Activated CD8-positive, alpha-beta memory T cell treated with anti-CD3 and anti-CD28 coated beads, Interleukin-2, amount 50 U/mL, for 1 hour (primary cell): Measurements from ENCODE around the gene ARMC7.
"Not testable (repeated sequence)": the region's sequence is repeated elsewhere in the genome, so short reads cannot be mapped to it uniquely, and the experiment has no call there.

Experiments
- DNase-seq: peaks from one replicate; pipeline ENCODE4 v3.0.0-alpha.2; 2020; ENCODE audit errors: extremely low read depth

ARMC7 gene

DNA sequence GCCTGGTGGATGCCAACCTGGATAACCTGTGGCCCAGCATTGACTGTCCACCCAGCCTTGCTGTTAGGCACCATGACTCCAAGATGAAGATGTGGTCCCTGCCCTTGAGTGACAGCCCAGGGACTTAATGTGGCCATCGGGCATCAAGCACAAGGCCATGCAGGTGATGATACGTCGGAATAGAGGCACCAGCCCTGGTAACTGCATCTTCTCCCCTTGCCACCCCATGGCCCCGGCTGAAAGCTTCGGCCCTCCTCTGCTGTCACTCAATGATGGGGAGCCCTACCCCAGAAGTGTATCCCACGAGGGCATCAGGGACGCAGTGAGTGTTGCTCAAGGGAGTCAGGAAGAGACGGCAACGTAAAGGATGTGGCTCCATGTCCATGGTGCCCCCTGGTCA lies 19.8 kb downstream of the ARMC7 start:
- DNase-seq = no peak

DNA sequence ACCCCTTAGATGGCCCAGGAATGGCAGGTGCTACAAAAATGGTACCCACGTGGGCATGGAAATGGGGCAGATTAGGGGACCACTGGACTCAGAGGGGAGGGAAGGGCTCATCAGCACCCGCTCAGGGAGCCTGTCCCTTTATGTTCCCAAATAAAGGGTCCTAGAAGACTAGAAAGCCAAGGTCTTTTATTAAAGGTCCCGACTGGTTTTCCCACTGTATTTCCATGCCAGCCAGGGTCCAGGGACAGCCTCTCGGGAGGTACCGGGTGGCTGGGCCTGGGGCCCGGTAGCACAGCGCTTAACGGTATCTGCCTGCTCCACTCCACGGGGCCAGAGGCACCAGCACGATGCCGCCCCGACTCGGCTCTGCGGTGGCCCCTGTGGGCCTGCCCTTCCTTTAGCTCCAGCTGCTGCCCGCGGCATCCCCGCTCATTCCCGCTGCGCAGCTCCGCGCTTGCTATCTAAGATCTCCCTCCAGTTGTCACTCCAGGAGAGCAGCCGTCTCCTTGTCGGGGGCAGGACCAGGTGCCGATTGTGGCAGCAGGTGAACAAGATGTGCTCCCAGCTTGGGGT lies 20.4 kb downstream of the ARMC7 start:
- no peak for DNase-seq

DNA sequence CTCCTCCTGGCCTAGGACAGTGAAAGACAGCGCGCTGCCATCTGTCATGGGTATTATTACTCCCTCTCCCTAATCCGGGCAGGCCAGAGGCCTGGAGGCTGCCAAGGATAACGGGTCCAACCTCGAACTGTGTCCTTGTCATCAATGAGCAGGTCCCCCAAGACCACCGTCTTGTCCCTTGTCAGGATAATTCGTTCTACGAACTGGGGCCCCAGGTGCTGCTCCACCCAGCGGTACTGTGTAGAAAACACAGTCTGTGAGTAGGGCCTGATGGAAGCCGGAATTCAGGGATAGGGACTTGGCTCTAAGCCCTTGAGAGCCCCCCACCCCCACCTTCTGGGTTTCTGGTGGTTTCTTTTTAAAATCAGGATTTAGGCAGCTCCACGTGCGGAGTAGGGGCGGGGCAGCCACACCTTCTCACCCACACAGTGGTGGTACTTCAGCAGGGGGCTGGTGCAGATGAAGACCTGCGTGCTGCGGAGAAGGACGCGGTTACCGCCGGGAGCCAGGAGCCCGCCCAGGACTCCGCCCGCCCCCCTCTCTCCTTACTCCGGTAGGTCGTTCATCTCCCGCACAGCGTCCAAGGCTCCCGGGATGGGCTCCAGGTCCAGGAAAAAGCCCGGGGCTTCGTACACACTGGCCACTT lies 21.0 kb downstream of the ARMC7 start:
- DNase-seq = no peak

DNA sequence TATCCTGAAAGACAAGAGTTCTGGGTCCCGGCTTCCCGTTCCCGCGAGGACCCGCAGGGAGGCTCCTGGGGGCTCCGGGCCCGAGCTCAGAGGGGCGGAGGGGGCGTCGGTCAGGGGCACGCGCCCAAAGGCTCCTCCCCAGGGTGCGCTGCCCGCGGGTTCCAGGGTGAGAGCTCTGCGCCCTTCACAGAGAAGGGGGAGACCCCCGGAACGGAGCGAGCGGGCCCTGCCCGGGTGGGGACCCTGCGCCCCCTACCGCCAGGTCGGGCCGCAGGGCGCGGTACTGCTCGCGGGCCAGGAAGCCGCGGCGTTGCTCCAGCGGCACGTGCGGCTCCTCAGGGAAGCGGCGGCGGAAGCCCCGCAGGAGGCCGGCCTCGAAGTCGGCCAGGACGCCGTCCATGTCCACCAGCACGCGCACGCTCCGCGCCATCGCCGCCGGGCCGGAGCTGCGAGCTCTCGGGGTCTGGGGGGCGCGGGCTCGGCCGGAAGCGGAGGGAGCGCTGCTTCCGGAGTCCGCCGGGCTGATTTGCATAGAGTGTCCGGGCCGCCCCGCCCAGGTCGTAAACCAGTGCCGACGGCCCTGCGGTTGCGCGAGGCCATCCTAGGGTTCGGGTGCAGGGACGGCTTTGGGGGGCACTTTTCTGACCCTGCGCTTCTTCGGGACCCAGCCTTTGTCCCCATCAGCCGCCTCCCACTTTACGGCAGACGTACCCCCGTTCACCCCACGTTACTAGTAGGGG lies 21.7 kb downstream of the ARMC7 start, which contains the start of gene NT5C:
TSS of gene NT5C (minus strand) at position 465 of the 740 bp plus-strand sequence. CDS start at position 430, 35 bp downstream.
- DNase-seq = no peak

DNA sequence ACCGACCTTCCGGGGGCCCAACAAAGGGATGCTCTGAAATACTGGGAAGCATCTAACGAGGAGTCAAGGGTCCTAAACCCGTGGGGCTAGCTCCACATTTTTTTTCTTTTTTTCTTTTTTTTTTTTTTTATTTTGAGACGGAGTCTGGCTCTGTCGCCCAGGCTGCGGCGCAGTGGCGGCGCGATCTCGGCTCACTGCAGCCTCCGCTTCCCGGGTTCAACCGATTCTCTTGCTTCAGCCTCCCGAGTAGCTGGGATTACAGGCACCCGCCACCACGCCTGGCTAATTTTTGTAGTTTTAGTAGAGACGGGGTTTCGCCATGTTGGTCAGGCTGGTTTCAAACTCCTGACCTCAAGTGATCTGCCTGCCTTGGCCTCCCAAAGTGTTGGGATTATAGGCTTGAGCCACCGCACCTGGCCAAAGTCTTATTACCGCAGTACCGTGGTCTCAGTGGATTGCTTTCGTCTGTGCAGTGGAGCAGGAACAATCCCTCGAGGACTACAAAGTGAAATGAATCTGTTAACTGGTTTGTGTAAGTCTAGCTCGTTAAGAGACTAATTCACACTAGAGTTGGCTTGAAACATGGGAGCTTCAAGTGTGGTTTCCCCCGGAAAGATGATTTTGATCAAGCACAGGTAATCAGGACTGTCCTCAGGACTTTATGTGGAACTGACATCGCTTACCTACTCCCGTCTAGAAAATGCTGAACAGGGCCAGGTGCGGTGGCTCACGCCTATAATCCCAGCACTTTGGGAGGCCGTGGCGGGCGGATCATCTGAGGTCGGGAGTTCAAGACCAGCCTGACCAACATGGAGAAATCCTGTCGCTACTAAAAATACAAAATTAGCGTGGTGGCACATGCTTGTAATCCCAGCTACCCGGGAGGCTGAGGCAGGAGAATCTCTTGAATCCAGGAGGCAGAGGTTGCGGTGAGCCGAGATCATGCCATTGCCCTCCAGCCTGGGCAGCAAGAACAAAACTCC lies 22.5 kb downstream of the ARMC7 start:
- DNase-seq = not testable (repeated sequence)

DNA sequence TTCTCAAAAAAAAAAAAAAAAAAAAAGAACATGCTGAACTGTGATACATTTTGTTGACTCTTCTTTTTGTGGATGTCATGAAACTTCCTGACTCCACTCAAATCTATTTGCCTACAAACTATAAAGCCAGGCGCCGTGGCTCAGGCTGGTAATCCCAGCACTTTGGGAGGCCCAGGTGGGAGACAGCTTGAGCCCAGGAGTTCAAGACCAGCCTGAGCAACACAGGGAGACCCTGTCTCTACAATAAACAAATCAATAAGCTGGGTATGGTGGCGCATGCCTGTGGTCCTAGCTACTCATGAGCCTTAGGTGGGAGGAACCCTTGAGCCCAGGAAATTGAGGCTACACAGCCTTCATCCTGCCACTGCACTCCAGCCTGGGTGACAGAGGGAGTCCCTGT lies 23.2 kb downstream of the ARMC7 start:
- no peak for DNase-seq

DNA sequence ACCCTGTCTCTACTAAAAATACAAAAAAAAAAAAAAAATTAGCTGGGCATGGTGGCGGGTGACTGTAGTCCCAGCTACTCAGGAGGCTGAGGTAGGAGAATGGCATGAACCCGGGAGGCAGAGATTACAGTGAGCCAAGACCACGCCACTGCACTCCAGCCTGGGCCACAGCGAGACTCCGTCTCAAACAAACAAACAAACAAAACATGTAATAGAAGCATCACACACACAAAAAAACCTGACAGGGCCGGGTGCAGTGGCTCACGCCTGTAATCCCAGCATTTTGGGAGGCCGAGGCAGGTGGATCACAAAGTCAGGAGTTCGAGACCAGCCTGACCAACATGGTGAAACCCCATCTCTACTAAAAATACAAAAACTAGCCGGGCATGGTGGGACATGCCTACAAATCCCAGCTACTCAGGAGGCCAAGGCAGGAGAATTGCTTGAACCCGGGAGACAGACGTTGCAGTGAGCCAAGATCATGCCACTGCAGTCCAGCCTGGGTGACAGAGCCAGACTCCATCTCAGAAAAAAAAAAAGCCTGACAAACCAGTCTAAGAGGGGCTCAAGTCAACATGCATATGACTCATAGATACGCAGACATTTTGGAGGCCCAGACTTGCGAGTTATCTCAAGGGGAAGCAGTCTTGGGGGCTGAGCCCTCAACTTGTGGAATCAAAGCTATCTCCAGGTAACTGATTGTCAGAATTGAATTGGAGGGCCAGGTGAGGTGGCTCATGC lies 24.0 kb downstream of the ARMC7 start:
- DNase-seq = not testable (repeated sequence)

DNA sequence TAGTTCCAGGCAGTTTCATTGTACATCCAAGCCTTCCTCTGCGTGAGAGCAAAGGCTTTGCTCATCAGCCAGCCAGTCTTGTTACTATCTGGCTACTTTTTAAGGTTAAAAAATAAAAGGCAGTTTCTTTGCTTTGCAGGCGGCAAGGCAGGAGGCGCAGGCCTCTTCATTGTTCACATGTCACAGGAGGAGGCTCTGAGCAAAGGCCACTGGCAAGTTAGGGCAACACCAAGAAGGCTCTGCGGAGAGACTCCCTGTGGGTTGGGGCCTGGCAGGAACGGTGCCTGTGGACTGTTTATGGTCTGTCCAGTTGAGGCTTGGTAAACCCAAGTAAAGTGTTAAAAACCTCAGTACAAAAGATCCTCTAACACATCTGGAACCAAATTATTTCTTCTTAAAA lies 25.7 kb downstream of the ARMC7 start:
- no peak for DNase-seq

DNA sequence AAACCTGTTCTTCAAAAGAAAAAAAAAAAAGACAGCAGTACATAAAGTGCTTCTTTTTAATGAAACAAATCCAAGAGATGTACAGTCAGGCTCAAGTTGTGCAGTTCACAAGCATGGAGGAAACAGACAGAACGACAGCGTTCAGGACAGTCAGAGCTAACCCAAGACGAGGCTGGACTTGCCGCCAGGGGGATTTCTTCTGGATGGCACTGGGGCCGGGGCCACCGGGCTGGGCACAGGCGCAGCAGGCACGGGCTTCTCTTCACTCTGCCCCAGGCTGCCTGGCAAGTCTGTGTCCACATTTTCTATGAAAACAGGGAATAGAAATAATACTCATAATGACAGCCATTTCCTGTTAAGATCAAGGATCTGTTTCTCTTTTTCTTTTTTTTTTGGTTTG lies 26.2 kb downstream of the ARMC7 start:
- no peak for DNase-seq

DNA sequence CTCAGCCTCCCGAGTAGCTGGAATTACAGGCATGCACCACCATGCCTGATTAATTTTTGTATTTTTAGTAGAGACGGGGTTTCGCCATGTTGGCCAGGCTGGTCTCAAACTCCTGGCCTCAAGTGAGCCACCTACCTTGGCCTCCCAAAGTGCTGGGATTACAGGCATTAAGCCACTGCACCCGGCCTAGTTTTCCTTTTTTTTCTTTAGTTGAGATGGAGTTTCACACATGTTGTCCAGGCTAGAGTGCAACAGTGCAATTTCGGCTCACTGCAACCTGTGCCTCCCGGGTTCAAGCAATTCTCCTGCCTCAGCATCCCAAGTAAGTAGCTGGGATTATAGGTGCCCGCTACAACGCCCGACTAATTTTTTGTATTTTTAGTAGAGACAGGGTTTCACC lies 28.0 kb downstream of the ARMC7 start:
- not testable (repeated sequence) for DNase-seq

DNA sequence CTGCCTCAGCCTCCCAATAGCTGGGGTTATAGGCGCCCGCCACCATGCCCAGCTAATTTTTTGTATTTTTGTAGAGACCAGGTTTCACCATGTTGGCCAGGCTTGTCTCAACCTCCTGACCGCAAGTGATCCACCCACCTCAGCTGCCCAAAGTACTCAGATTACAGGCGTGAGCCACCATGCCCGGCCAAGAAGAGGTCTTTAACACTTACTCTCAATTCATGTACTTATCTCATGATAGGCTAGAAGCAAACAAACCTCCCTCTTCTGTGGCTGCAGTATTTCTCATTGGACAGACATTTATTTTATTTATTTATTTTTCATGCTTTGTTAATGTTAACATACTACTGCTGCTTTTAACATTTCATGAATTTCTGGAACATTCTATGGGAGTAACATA lies 28.8 kb downstream of the ARMC7 start:
- no peak for DNase-seq

DNA sequence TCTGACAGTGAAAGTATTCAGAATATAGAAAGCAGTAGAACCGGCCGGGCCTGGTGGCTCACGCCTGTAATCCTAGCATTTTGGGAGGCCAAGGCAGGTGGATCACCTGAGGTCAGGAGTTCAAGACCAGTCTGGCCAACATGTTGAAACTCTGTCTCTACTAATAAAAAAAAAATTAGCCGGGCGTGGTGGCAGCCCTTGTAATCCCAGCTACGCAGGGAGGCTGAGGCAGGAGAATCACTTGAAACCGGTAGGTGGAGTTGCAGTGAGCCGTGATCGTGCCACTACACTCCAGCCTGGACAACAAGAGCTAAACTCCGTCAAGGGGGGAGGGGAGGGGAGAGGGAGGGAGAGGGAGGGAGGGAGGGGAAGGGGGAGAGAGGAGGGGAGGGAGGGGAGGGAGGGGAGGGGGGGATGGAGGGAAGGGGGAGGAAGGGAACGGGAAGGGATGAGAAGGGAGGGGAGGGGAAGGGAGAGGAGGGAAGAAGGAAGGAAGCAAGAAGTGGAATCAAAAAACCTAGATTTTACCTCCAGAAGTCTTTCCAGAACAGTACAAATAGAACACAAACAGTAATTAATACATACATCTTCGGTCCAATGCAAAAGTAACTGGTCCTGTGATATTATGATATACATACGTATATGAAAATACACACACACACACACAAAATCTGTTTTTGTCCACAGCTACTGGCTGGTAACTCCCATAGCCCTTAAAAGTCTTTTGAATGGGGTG lies 32.6 kb downstream of the ARMC7 start:
- DNase-seq = no peak

DNA sequence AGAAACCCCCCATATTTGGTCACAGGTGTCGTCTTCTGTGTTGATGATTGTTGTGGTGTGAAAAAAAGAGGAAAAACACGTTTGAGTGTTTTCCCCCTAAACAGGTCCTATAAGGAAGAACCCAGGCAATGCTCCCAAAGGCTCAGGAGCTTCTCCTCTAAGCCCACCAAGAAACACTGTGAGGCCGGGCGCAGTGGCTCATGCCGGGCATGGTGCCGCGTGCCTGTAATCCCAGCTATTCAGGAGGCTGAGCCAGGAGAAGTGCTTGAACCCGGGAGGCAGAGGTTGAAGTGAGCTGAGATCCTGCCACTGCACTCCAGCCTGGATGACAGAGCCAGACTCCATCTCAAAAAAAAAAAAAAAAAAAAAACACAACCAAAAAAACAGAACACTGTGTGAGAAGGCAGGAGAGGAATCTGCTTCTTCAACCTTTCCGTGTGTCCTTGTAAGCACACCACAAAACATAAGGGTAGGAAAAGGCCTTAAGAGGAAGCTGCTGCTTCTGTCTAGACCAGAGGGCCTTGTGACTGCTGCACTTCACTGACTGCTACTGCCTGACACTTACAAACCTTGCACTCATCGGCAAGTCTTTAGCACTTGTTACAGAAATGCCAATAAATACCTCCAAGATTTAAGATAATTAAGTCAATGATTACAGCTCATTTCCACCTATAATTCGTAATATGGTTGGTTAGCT lies 35.2 kb downstream of the ARMC7 start:
- no peak for DNase-seq

DNA sequence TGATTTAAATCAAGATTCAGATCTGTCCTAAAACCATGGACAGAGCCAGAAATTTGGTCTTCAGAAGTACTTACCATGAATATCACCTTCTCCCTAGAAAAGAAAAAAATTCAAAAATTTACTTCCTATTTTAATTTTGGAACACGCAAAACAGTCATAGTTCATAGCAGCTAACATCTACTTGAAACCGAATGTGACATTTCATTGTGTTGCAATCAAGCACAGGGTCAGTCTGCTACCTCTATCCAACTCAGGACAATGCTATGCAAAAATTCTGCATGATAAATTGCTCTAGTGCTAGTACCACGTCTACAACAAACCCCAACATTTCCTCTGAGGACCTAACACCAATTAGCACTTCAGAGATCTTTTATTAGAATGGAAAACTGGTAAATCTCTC lies 36.8 kb downstream of the ARMC7 start:
- no peak for DNase-seq

DNA sequence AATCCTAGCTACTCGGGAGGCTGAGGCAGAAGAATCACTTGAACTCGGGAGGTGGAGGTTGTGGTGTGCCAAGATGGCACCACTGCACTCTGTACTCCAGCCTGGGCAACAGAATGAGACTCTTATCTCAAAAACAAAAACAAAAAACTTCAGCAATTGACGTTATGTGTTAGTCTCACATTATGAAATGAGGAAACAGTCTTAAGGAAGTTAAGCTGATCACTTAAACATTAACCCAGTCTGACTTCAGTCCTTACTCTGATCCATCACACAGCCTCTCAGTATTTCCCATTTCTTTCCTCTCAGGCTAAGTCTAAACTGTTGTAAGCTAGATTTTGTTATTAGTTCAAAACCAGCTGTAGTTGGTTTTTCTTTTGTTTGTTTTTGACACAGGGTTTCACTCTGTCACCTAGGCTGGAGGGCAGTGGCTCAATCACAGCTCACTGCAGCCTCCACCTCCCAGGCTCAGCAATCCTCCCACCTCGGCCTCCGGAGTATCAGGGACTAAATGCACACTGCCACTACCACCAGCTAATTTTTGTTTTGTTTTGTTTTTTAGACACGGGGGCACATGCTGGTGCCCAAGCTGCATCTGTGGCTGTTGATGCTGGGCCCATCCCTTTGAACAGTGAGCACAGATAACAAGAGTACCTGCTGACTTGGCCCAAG lies 38.2 kb downstream of the ARMC7 start:
- DNase-seq = no peak

DNA sequence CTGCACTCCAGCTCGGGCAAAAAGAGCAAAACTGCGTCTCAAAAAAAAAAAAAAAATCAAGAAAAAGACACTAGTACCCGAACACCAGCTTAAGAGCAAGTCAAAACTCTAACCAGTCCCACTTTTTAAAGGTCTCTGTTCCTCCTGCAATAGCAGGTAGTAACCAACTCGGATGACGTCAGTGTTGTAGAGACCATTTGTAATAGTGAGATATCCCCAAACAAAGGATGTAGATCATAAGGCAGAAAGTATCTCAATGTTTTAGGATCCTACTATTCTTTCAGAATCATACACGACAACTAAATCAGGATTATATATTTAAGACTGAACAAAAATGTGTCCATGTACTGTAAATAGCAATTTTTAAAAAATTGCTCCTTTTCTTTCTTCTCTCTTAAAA lies 42.2 kb downstream of the ARMC7 start:
- DNase-seq = no peak

DNA sequence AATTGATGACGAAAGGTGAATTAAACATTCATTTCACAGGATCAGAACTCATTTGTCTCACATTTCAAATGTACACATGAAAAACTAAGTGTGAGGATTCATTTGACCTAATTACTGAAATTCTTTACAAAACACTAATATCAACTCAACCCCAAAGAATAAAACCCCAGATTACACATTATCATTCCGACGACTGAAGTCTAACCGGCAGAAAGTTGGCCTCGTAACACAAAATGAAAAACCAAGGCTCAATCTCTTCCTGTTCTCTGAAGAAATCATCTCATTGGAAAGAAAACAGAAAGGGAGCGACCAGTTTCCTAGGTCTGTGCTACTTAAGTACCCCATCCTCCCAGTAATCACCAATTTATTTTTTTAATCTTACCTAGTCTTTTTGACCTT lies 42.8 kb downstream of the ARMC7 start:
- DNase-seq = no peak

DNA sequence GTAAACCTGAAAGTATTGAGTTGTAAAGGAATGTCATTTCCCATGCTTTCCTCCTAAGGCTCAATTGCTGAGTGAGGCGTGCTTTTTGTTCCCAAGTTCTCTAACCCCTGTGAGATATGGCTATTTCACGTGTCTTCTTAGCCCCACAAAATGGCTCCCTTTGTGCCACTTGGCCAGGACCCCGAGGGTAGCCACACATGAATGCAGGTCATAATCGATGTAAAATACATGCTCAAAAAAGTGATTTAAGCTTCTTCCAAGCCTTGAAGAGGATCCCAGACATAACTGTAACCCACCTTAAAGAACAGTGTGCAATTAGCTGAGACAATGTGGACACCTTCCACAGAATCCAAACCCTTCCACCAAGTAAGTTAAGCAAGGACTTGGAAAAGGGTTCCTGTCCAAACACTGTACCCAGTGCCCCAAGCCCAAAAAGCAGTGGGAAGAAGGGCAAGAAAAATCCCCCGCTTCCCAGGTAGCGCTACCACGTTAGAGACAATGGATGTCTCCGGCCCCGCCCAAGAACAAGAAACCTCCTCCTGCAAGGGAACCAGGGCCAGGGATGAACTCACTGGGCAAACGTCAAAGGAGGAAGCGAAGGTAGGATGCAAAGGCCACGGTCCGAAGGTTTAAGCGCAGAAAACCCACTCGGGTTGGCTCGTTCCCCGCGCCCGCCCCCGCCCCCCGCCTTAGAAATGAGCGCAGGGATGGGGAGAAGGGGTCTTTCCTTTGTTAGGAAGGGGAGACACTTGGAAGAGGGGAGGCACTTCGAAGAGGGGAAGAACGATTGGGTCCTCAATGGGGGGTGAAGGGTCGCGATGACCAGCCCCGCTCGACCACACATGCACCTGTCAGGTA lies 43.4 kb downstream of the ARMC7 start:
- no peak for DNase-seq
